ENCODE data around the gene GLS. TPM values are rescaled to one million over a fixed set of nuclear protein-coding genes. Genes with fewer than 3 reads are reported as not detected.

Gene GLS
- total RNA-seq = 100 to 1,000 TPM; 175 to 187 TPM

GRCh38 chr2:190880378-190881083 lies at the start of gene GLS:
GLS (plus strand) TSS chr2:190880821; CDS start chr2:190881085, 264 bp downstream.
- ATAC-seq (ENCODE audit: low read depth) (peak; percentile 80), DNase-seq (peak; percentile 94)
- Mint-ChIP-seq H3K4me3 (peak within 1 kb of the TSS; percentile 100), H3K27me3 (no peaks in the 10 kb centered on the region), H3K9me3 (no peaks in the 10 kb centered on the region), H3K4me1 (peaks cover 39% of the 10 kb centered on the region), H3K27ac (peak within 1 kb of the TSS; percentile 100), H3K36me3 (peaks cover 20% of the 10 kb centered on the region)
- POLR2A ChIA-PET = interaction anchor here (0.7 to 4.0 kb wide), 21 partner anchors 11 to 796 kb away, joined by 3 to 37 read pairs (median 5); partner anchors contain the start of genes STAT1 and STAT4

GRCh38 chr2:190831941-190832340 lies 48.7 kb upstream of the GLS start:
- DNase-seq = no peak
- ATAC-seq (ENCODE audit: low read depth) = no peak
- Mint-ChIP-seq H3K36me3 (peaks cover 2% of the 10 kb centered on the region), H3K4me1 (no peaks in the 10 kb centered on the region), H3K27me3 (peaks cover 3% of the 10 kb centered on the region), H3K27ac (no peak overlapping the region), H3K4me3 (no peak overlapping the region), H3K9me3 (peaks cover 4% of the 10 kb centered on the region)
- POLR2A ChIA-PET = no interaction called here

- Mint-ChIP-seq H3K9me3 (peaks cover 1% of the 10 kb centered on the region), H3K4me3 (no peak overlapping the region), H3K27ac (no peak overlapping the region), H3K4me1 (no peaks in the 10 kb centered on the region), H3K27me3 (peaks cover 3% of the 10 kb centered on the region), H3K36me3 (peaks cover 2% of the 10 kb centered on the region)
- no peak for ATAC-seq (ENCODE audit: low read depth)
- DNase-seq = no peak
- POLR2A ChIA-PET = no interaction called here
Observed at GRCh38 chr2:190834890-190835208, 45.8 kb upstream of the GLS start.

- Mint-ChIP-seq H3K9me3 (peaks cover 1% of the 10 kb centered on the region), H3K4me3 (no peak overlapping the region), H3K36me3 (peaks cover 2% of the 10 kb centered on the region), H3K4me1 (no peaks in the 10 kb centered on the region), H3K27ac (no peak overlapping the region), H3K27me3 (peaks cover 3% of the 10 kb centered on the region)
- ATAC-seq (ENCODE audit: low read depth) = no peak
- POLR2A ChIA-PET = no interaction called here
- DNase-seq = no peak
Observed at GRCh38 chr2:190835303-190835930, 45.2 kb upstream of the GLS start.

- H3K27me3 Mint-ChIP-seq = peaks cover 3% of the 10 kb centered on the region
- H3K4me1 Mint-ChIP-seq = no peaks in the 10 kb centered on the region
Observed at GRCh38 chr2:190836767-190837166, 43.9 kb upstream of the GLS start.

GRCh38 chr2:190837420-190837819 lies 43.2 kb upstream of the GLS start:
- Mint-ChIP-seq H3K27me3 (peaks cover 3% of the 10 kb centered on the region), H3K4me1 (no peaks in the 10 kb centered on the region)
- POLR2A ChIA-PET = no interaction called here

More at GRCh38 chr2:190836767-190837166, 43.9 kb upstream of the GLS start:
- DNase-seq = no peak
- Mint-ChIP-seq H3K36me3 (no peaks in the 10 kb centered on the region), H3K27ac (no peak overlapping the region), H3K4me3 (no peak overlapping the region), H3K9me3 (no peaks in the 10 kb centered on the region)
- ATAC-seq (ENCODE audit: low read depth) = no peak
- POLR2A ChIA-PET = no interaction called here

GRCh38 chr2:190837952-190838361 lies 42.7 kb upstream of the GLS start:
- DNase-seq (no peak), ATAC-seq (ENCODE audit: low read depth) (no peak)
- Mint-ChIP-seq H3K4me1 (no peaks in the 10 kb centered on the region), H3K36me3 (no peaks in the 10 kb centered on the region), H3K9me3 (no peaks in the 10 kb centered on the region), H3K27ac (no peak overlapping the region), H3K27me3 (peaks cover 3% of the 10 kb centered on the region), H3K4me3 (no peak overlapping the region)
- POLR2A ChIA-PET = no interaction called here

More at GRCh38 chr2:190837420-190837819, 43.2 kb upstream of the GLS start:
- H3K36me3 Mint-ChIP-seq = no peaks in the 10 kb centered on the region
- H3K9me3 Mint-ChIP-seq = no peaks in the 10 kb centered on the region
- no peak overlapping the region for H3K4me3 Mint-ChIP-seq
- ATAC-seq (ENCODE audit: low read depth) (no peak), DNase-seq (no peak)
- H3K27ac Mint-ChIP-seq = no peak overlapping the region

GRCh38 chr2:190838492-190838910 lies 42.1 kb upstream of the GLS start:
- no peak for ATAC-seq (ENCODE audit: low read depth)
- Mint-ChIP-seq H3K27ac (no peak overlapping the region), H3K36me3 (no peaks in the 10 kb centered on the region), H3K4me1 (no peaks in the 10 kb centered on the region), H3K27me3 (peaks cover 3% of the 10 kb centered on the region), H3K4me3 (no peak overlapping the region), H3K9me3 (no peaks in the 10 kb centered on the region)
- POLR2A ChIA-PET = no interaction called here
- DNase-seq = no peak

- POLR2A ChIA-PET = interaction anchor here (0.6 kb wide), 1 partner anchor 1067 kb away, joined by 3 read pairs; no protein-coding TSS in a partner anchor
- Mint-ChIP-seq H3K9me3 (no peaks in the 10 kb centered on the region), H3K27me3 (peaks cover 2% of the 10 kb centered on the region), H3K4me1 (no peaks in the 10 kb centered on the region), H3K27ac (no peak overlapping the region), H3K36me3 (no peaks in the 10 kb centered on the region), H3K4me3 (no peak overlapping the region)
- DNase-seq (no peak), ATAC-seq (ENCODE audit: low read depth) (no peak)
Observed at GRCh38 chr2:190840569-190841172, 40.0 kb upstream of the GLS start.

- no peak for DNase-seq
- Mint-ChIP-seq H3K27me3 (peaks cover 2% of the 10 kb centered on the region), H3K4me3 (no peak overlapping the region)
Observed at GRCh38 chr2:190841707-190842505, 38.7 kb upstream of the GLS start.

GRCh38 chr2:190842606-190843104 lies 38.0 kb upstream of the GLS start:
- H3K9me3 Mint-ChIP-seq = no peaks in the 10 kb centered on the region
- POLR2A ChIA-PET = no interaction called here
- ATAC-seq (ENCODE audit: low read depth) (no peak), DNase-seq (no peak)
- H3K4me3 Mint-ChIP-seq = no peak overlapping the region
- no peaks in the 10 kb centered on the region for H3K4me1 Mint-ChIP-seq
- no peaks in the 10 kb centered on the region for H3K36me3 Mint-ChIP-seq
- H3K27ac Mint-ChIP-seq = no peak overlapping the region
- peaks cover 2% of the 10 kb centered on the region for H3K27me3 Mint-ChIP-seq

More at GRCh38 chr2:190841707-190842505, 38.7 kb upstream of the GLS start:
- POLR2A ChIA-PET = no interaction called here
- Mint-ChIP-seq H3K36me3 (no peaks in the 10 kb centered on the region), H3K27ac (no peak overlapping the region), H3K9me3 (no peaks in the 10 kb centered on the region), H3K4me1 (no peaks in the 10 kb centered on the region)
- ATAC-seq (ENCODE audit: low read depth) = no peak

- Mint-ChIP-seq H3K27me3 (peaks cover 2% of the 10 kb centered on the region), H3K36me3 (no peaks in the 10 kb centered on the region), H3K27ac (no peak overlapping the region), H3K4me1 (no peaks in the 10 kb centered on the region), H3K4me3 (no peak overlapping the region), H3K9me3 (no peaks in the 10 kb centered on the region)
- DNase-seq (no peak), ATAC-seq (ENCODE audit: low read depth) (peak; percentile 50)
- POLR2A ChIA-PET = no interaction called here
Observed at GRCh38 chr2:190843890-190844699, 36.5 kb upstream of the GLS start.

Measured in activated naive CD8-positive, alpha-beta T cell treated with anti-CD3 and anti-CD28 coated beads, Interleukin-2, amount 10 ng/mL, durations not matched to agents 7 days and 5 days (primary cell).